Activated T-helper 17 cell treated with anti-CD3 and anti-CD28 coated beads, Interleukin-2, amount 50 U/mL, for 72 hours (primary cell): ENCODE measurements around the gene RMND5B. TPM values are rescaled to one million over a fixed set of nuclear protein-coding genes. Genes with fewer than 3 reads are reported as not detected.
"Not testable (repeated sequence)": the region's sequence is repeated elsewhere in the genome, so short reads cannot be mapped to it uniquely, and the experiment has no call there.

Experiments used
- ATAC-seq: fragments of 150-1000 bp; cut with Tn5 transposase; replicated peaks from 2 replicates; pipeline ENCODE4 v1.10.0; 2021; ENCODE audit warnings: mild to moderate bottlenecking, moderate library complexity
- H3K27ac Mint-ChIP-seq: one replicate; pipeline ENCODE4 v1.8.0; 2022; ENCODE audit warnings: mixed read lengths
- H3K27me3 Mint-ChIP-seq: one replicate; pipeline ENCODE4 v1.8.0; 2022; ENCODE audit warnings: mixed read lengths
- H3K36me3 Mint-ChIP-seq: one replicate; pipeline ENCODE4 v1.8.0; 2022; ENCODE audit warnings: low read depth, mild to moderate bottlenecking, mixed read lengths
- H3K4me1 Mint-ChIP-seq: one replicate; pipeline ENCODE4 v1.8.0; 2022; ENCODE audit warnings: mixed read lengths
- H3K4me3 Mint-ChIP-seq: one replicate; pipeline ENCODE4 v1.8.0; 2022; ENCODE audit warnings: mild to moderate bottlenecking, mixed read lengths
- H3K9me3 Mint-ChIP-seq: one replicate; pipeline ENCODE4 v1.8.0; 2022; ENCODE audit warnings: mixed read lengths
- total RNA-seq, 2 donors: library from RNA; stranded (reverse); gene quantifications; one replicate each; pipeline ENCODE4 v1.2.3, GENCODE V29; 2022

RMND5B gene, protein sequence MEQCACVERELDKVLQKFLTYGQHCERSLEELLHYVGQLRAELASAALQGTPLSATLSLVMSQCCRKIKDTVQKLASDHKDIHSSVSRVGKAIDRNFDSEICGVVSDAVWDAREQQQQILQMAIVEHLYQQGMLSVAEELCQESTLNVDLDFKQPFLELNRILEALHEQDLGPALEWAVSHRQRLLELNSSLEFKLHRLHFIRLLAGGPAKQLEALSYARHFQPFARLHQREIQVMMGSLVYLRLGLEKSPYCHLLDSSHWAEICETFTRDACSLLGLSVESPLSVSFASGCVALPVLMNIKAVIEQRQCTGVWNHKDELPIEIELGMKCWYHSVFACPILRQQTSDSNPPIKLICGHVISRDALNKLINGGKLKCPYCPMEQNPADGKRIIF
- total RNA-seq = 10 to 100 TPM; 15.9 to 24.5 TPM

DNA sequence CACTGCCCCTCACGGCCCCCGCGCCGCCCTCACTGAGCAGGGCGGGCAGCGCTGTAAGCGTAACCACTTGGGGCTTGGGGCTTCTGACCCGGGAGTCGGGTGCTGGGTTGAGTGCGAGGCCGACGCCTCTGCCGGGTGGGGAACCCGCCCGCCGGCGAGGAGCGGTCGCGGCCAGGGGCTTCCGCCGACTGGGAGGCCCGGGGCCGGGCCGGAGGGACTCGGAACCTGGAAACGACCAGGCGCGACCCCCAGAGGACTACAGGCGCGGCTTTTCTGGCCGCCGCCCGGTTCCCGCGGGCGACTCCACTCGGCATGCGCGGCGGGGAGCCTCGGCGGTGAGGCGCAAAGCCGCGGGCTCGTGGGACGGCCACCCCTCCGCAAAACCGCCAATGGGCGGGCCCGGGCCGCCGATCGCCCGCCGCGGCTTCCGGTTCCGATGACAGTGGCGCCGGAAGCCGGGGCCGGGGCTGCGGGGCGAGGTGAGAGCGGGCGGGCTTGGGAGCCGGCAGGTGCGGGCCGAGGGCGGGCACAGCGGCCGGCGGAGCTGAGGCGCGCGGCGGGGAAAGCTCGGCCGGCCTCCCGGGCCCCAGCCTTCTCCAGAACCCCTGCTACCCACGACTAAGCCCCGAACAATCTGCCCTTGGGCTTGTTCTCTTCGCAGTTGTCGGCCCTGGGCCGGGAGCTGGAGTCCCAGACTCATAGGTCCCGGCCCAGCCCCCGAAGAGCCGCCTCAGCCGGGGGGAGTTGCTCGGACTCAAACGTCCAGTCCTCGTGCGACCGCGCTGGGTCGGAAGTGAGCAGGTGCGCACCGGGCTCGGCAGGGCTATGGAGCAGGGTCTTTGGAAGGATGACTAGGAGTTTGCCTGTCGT lies at the start of gene RMND5B:
RMND5B (plus strand) TSS at position 439 of the 870 bp plus-strand sequence. CDS start 7,106 bp downstream, outside the sequence.
- peaks cover 8% of the 10 kb centered on the region for H3K4me1 Mint-ChIP-seq
- ATAC-seq = peak; percentile 93
- H3K27ac Mint-ChIP-seq = peak within 1 kb of the TSS; percentile 70
- H3K36me3 Mint-ChIP-seq = peaks cover 39% of the 10 kb centered on the region
- H3K27me3 Mint-ChIP-seq = no peaks in the 10 kb centered on the region
- no peaks in the 10 kb centered on the region for H3K9me3 Mint-ChIP-seq
- peak within 1 kb of the TSS; percentile 80 for H3K4me3 Mint-ChIP-seq

DNA sequence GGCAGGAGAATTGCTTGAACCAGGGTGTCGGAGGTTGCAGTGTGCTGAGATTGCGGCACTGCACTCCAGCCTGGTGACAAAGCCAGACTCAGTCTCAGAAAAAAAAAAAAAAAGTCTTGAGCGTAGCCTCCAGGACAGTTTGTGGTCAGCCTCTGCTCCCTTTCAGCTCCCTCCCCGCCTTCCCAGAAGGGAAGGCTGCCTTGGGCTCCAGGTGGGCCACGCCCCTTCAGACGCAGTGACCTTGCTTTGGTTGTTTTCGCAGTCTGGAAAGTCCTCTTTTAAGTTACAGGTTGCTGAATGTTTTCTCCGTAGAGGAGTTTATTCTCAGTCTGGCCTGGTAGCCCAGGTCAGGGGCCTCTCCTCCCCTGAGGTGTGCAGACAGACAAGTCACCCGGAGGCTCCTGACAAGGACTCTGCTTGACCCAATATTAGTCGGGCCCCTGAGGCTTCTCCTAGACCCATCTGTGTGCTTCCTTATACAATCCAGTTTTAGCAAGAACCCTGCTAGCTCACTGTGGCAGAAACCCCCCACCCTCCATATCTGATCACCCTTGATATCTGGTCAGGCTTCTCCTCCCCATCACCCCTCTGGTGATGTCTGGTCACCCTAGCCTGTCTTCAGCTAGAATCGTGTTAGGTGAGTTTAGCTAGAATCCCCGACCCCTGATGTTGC lies 49.1 kb upstream of the RMND5B start:
- ATAC-seq = no peak
- H3K9me3 Mint-ChIP-seq = no peaks in the 10 kb centered on the region
- no peak overlapping the region for H3K4me3 Mint-ChIP-seq
- peaks cover 10% of the 10 kb centered on the region for H3K27me3 Mint-ChIP-seq
- no peaks in the 10 kb centered on the region for H3K4me1 Mint-ChIP-seq
- H3K27ac Mint-ChIP-seq = no peak overlapping the region
- no peaks in the 10 kb centered on the region for H3K36me3 Mint-ChIP-seq

DNA sequence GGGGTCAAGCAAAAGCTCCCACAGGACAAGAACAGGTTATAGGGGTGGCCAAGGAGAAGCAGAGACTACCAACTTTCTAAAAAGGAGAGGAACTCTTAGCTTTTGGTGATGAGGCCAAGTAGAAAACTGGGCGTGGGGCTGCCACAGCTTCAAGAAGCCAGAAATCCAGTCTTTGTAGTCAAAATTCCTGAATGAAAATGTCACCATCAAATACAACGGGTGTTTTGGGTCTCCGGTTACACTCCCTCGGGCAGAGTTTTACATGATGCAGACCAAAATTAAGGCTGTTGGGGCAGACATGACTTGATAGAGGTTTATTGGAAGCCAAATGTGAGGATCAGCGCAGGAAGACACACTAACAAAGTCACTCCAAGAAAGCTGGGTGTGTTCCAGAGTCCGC lies 46.9 kb upstream of the RMND5B start:
- no peak for ATAC-seq
- Mint-ChIP-seq H3K36me3 (no peaks in the 10 kb centered on the region), H3K4me1 (no peaks in the 10 kb centered on the region), H3K27me3 (peaks cover 10% of the 10 kb centered on the region), H3K27ac (no peak overlapping the region), H3K9me3 (no peaks in the 10 kb centered on the region), H3K4me3 (no peak overlapping the region)

DNA sequence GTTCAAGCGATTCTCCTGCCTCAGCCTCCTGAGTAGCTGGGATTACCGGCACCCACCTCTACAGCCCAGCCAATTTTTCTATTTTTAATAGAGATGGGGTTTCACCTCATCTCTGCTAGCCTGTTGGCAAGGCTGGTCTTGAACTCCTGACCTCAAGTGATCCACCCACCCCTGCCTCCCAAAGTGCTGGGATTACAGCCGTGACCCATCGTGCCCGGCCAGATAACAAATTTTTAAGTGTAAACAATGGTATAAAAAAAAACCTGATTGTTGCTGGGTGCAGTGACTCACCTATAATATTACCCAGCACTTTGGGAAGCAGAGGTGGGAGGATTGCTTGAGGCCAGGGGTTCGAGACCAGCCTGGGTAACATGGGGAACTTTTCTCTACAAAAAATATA lies 45.5 kb upstream of the RMND5B start:
- no peak overlapping the region for H3K27ac Mint-ChIP-seq
- no peaks in the 10 kb centered on the region for H3K9me3 Mint-ChIP-seq
- no peaks in the 10 kb centered on the region for H3K4me1 Mint-ChIP-seq

DNA sequence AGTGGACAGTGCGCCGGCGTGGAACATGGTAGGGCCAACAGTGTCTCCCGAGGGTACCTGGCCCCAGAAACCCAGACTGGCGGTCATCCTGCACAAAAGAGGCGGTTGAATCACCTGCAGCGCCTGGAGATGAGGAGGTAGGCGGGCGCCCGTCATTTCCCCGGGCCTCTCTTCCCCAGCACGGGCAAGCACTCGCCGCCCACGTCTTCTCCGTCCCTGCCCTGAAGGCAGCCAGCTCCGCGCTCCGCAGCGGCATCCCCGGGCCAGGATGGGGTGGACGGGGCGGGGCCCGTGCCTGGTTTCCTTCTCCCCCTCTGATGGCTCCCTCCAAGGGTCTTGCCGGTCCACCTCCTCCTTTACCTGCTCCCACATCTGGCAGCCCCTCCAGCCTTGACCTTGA lies 44.5 kb upstream of the RMND5B start:
- no peaks in the 10 kb centered on the region for H3K36me3 Mint-ChIP-seq
- no peaks in the 10 kb centered on the region for H3K9me3 Mint-ChIP-seq
- H3K27ac Mint-ChIP-seq = no peak overlapping the region
- H3K4me1 Mint-ChIP-seq = no peaks in the 10 kb centered on the region
- ATAC-seq = no peak
- H3K4me3 Mint-ChIP-seq = no peak overlapping the region
- peaks cover 10% of the 10 kb centered on the region for H3K27me3 Mint-ChIP-seq

More for the DNA sequence above, 45.5 kb upstream of the RMND5B start:
- ATAC-seq = no peak
- Mint-ChIP-seq H3K4me3 (no peak overlapping the region), H3K27me3 (peaks cover 10% of the 10 kb centered on the region), H3K36me3 (no peaks in the 10 kb centered on the region)

DNA sequence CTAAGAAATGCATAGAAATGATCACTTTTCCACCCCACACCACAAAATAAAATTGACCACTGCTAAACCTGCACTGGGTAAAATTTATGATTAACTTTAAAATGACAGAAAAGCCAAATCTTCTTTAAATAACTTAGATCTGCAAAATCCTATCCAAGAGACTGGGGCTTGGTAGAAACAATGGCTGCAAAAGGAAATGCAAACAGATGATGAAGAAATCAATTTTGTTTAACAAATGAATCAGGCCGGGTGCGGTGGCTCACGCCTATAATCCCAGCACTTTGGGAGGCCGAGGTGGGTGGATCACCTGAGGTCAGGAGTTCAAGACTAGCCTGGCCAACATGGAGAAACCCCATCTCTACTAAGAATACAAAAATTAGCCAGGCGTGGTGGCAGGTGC lies 43.6 kb upstream of the RMND5B start:
- H3K4me3 Mint-ChIP-seq = not testable (repeated sequence)

DNA sequence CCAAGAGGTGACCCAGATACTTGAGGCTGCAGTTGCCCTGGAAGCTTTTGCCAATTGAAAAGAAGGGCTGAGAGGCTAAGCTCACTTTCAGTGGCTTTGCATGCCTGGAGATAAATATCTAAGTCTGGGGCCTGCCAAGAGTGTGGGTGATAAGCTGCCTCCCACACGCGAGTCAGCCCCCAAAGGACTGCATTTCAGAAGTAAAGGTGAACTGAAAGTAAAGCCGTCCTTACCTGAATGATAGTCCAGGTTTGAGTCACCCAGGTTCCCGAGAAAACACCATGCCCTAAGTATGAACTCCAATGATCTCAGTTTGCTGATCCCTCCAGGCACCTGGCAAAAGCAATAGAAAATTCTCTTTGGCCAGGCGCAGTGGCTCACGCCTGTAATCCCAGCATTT lies 40.0 kb upstream of the RMND5B start:
- H3K27ac Mint-ChIP-seq = no peak overlapping the region
- peaks cover 8% of the 10 kb centered on the region for H3K4me1 Mint-ChIP-seq
- H3K9me3 Mint-ChIP-seq = no peaks in the 10 kb centered on the region
- no peaks in the 10 kb centered on the region for H3K36me3 Mint-ChIP-seq
- no peak overlapping the region for H3K4me3 Mint-ChIP-seq
- no peaks in the 10 kb centered on the region for H3K27me3 Mint-ChIP-seq
- peak; percentile 24 for ATAC-seq

More for the DNA sequence above, 43.6 kb upstream of the RMND5B start:
- not testable (repeated sequence) for H3K9me3 Mint-ChIP-seq, H3K27ac Mint-ChIP-seq, H3K36me3 Mint-ChIP-seq, ATAC-seq, H3K4me1 Mint-ChIP-seq, H3K27me3 Mint-ChIP-seq

DNA sequence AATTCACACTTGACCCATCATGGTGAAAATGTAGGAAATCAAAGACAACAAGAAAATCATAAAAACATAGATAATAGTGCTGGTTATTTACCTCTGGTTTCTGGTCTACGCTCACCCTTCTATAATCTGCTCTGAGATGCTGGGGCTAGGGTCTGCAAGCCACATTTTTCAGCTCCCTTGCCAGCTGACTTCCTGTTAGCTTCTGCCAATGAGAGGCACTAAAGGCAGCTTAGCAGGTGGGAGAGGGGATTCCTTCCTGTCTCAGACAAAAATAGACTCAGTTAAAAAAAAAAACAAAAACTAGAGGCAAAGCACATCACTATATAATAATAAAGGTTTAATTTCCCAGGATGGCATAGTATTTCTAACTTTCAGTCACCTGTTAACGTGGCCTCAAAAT lies 37.7 kb upstream of the RMND5B start:
- Mint-ChIP-seq H3K4me1 (peaks cover 8% of the 10 kb centered on the region), H3K4me3 (no peak overlapping the region), H3K9me3 (no peaks in the 10 kb centered on the region), H3K27me3 (no peaks in the 10 kb centered on the region), H3K36me3 (no peaks in the 10 kb centered on the region), H3K27ac (no peak overlapping the region)
- ATAC-seq = no peak

DNA sequence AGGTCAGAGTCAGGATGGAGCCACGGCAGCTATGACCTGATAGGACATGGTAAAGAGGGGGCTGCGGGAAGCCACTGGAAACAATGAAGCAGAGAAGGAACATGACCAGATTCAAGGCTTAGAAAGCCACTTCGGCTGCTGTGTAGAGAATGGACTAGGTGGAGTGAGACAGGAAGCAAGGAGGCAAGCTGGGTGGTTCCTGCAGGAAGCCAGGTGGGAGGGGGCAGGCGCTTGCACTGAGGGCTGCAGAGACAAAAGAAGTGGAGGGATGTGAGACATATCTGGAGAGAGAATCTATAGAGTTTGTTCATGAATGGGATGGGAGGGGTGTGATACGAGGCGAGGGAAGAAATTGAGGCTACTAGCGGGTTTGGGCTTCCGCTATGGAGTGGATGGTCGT lies 36.5 kb upstream of the RMND5B start:
- peak overlapping the region; percentile 26 for H3K4me3 Mint-ChIP-seq
- ATAC-seq = peak; percentile 18
- no peaks in the 10 kb centered on the region for H3K9me3 Mint-ChIP-seq
- H3K4me1 Mint-ChIP-seq = peaks cover 8% of the 10 kb centered on the region
- H3K36me3 Mint-ChIP-seq = no peaks in the 10 kb centered on the region
- no peaks in the 10 kb centered on the region for H3K27me3 Mint-ChIP-seq
- peak overlapping the region; percentile 36 for H3K27ac Mint-ChIP-seq

DNA sequence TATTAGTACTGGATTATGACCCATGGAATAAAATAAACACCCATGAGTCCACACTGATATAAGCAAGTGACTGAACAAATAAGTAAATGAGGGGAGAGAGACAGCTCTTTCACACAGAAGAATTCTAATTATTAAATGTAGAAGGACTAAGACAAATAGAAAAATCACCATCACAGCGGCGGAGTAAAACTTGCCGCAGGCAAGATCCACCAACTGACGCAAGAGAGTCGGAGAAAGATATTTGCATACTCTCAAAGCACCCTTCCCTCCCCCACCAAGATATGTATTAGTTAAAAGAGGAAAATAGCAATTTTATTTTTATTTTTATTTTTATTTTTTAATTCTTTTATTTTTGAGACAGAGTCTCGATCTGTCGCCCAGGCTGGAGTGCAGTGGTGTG lies 32.1 kb upstream of the RMND5B start:
- no peak for ATAC-seq
- Mint-ChIP-seq H3K36me3 (no peaks in the 10 kb centered on the region), H3K27ac (no peak overlapping the region), H3K4me1 (peaks cover 8% of the 10 kb centered on the region), H3K4me3 (no peak overlapping the region), H3K27me3 (no peaks in the 10 kb centered on the region), H3K9me3 (no peaks in the 10 kb centered on the region)

DNA sequence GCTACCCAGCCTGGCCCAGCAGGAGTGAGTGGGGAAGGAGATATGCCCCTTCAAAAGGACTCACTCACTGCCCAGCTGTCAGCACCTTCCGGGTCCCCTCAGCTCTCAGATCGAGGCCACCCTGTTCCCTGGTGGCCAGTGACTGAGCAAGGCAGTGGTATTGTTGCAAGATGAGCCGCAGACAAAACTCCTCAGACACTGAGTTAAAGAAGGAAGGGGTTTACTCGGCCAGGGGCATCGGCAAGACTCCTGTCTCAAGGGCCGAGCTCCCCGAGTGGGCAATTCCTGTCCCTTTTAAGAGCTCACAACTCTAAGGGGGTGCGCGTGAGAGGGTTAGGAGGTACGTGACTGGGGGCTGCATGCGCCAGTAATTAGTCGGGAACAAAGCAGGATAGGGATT lies 27.2 kb upstream of the RMND5B start:
- Mint-ChIP-seq H3K27me3 (no peaks in the 10 kb centered on the region), H3K27ac (no peak overlapping the region), H3K36me3 (no peaks in the 10 kb centered on the region), H3K4me3 (no peak overlapping the region), H3K4me1 (no peaks in the 10 kb centered on the region), H3K9me3 (no peaks in the 10 kb centered on the region)
- ATAC-seq = no peak

DNA sequence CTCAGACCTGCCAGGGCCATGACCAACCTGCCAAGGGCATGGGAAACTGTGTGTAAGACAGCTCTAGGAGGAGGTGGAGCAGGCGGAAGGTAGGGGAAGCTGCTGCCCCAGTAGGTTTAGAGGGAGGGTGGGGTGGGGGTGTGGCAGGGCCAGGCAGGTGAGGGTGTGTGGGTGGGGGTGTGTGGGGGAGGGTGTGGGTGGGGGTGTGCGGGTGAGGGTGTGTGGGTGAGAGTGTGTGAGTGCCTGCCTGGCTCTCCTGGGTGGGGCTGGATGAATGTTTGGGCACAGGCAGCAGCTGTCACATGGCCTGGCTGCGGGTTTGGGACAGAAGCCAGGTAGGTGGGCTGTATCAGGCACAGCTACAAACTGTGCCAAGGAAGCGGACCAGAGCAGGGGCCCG lies 26.3 kb upstream of the RMND5B start:
- H3K9me3 Mint-ChIP-seq = no peaks in the 10 kb centered on the region
- no peaks in the 10 kb centered on the region for H3K4me1 Mint-ChIP-seq
- no peak overlapping the region for H3K4me3 Mint-ChIP-seq
- no peaks in the 10 kb centered on the region for H3K36me3 Mint-ChIP-seq
- H3K27ac Mint-ChIP-seq = peak overlapping the region; percentile 30
- H3K27me3 Mint-ChIP-seq = no peaks in the 10 kb centered on the region
- ATAC-seq = no peak

DNA sequence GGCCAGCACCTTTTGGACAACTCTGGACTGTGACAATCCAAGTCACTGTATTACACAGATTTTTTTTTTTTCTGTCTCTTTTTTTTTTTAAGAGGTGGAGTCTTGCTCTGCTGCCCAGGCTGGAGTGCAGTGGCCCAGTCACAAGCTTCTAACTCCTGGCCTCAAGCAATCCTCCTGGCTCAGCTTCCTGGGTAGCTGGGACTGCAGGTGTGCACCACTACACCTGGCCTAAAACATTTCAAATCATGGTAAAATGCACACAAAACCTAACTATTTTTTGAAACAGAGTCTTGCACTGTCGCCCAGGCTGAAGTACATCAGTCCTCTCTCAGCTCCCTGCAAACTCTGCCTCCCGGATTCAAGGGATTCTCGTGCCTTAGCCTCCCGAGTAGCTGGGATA lies 24.7 kb upstream of the RMND5B start:
- no peak overlapping the region for H3K4me3 Mint-ChIP-seq
- no peaks in the 10 kb centered on the region for H3K27me3 Mint-ChIP-seq
- H3K9me3 Mint-ChIP-seq = no peaks in the 10 kb centered on the region
- no peak for ATAC-seq
- H3K4me1 Mint-ChIP-seq = no peaks in the 10 kb centered on the region
- no peak overlapping the region for H3K27ac Mint-ChIP-seq
- no peaks in the 10 kb centered on the region for H3K36me3 Mint-ChIP-seq

DNA sequence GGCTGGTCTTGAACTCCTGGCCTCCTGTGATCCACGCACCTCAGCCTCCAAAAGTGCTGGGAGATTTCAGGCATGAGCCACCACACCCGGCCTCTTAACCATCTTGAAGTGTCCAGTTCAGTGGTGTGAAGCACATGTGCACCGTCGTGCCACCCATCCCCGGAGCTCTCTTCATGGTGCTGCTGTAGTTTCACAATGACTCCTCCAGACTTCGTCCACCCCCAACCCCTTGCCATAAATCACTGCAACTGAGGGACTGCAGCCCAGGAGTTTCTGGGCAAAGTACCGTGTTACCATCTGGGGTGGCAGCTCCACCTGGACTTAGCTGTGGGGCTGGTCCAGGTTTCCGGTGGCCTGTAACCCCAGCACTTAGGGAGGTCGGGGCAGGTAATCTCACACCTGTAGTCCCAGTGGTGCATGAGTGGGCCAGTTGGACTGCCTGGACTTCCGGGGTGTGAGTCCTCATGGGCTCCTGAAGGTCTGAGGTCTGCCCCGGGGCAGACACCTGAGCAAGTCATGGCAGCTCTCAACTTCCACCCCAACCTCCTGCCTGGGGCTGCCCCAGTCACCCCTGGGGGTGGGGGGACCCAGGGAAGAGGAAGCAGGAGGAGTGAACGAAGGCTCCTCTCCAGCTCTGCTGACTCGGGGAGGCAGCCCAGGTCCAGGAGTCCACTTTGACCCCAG lies 24.1 kb upstream of the RMND5B start:
- Mint-ChIP-seq H3K9me3 (no peaks in the 10 kb centered on the region), H3K4me1 (no peaks in the 10 kb centered on the region), H3K27ac (no peak overlapping the region), H3K4me3 (no peak overlapping the region), H3K36me3 (no peaks in the 10 kb centered on the region), H3K27me3 (no peaks in the 10 kb centered on the region)
- ATAC-seq = peak; percentile 24
